SK-N-SH (cell line): ENCODE measurements around the gene NREP. TPM values are rescaled to one million over a fixed set of nuclear protein-coding genes. Genes with fewer than 3 reads are reported as not detected.

Experiments
- CTCF ChIA-PET: fragments of 300-600, 350-600 bp; formaldehyde crosslinking; extraction: SDS; loops from one replicate; lab custom pipeline; 2021; lab: Yijun Ruan, JAX
- POLR2A ChIA-PET: fragments of 350-600 bp; sonication (Branson Sonifier 250); formaldehyde crosslinking; extraction: SDS; loops from one replicate; lab custom pipeline; 2020; ENCODE audit warnings: antibody characterized with exemption, inconsistent platforms; lab: Yijun Ruan, JAX
- DNase-seq: peaks from one replicate; pipeline ENCODE4 v3.0.0; 2012
- H2AFZ ChIP-seq: fragments of 200-600 bp; sonication (generic); 2 replicates; pipeline ENCODE4 v1.8.1; 2016; ENCODE audit warnings: antibody characterized with exemption, mild to moderate bottlenecking, low read depth
- H3F3A ChIP-seq: fragments of 200-600 bp; sonication (generic); replicated peaks from 2 replicates; pipeline ENCODE3; 2016; ENCODE audit warnings: antibody characterized with exemption, mild to moderate bottlenecking; ENCODE audit not compliant: insufficient read depth
- H3K27ac ChIP-seq, 2 experiments: fragments of 200-500 bp in 1 of 2; fragments of 200-600 bp in 1 of 2; sonication (Bioruptor generic) in 1 of 2; sonication (generic), shearing (Covaris generic) in 1 of 2; 2 replicates each; pipeline versions ENCODE4 v1.5.1 to v1.6.1; 2014 to 2016; ENCODE audit warnings: low read depth in 2 of 2, inconsistent platforms in 1 of 2, low read length in 1 of 2, mild to moderate bottlenecking in 1 of 2, mixed read lengths in 1 of 2
- H3K27me3 ChIP-seq: fragments of 200-600 bp; sonication (generic), shearing (Covaris generic); 2 replicates; pipeline ENCODE4 v1.6.1; 2016; ENCODE audit warnings: mixed run types; ENCODE audit not compliant: insufficient read depth
- H3K36me3 ChIP-seq, 2 experiments: fragments of 200-500 bp in 1 of 2; fragments of 200-600 bp in 1 of 2; sonication (Bioruptor generic) in 1 of 2; sonication (generic) in 1 of 2; replicated peaks in 1 of 2; 2 replicates each; pipeline versions ENCODE3 to v1.5.1; 2014 to 2016; ENCODE audit warnings: low read length in 1 of 2, mild to moderate bottlenecking in 1 of 2; ENCODE audit not compliant: insufficient read depth in 2 of 2, control insufficient read depth in 1 of 2
- H3K4me1 ChIP-seq, 2 experiments: fragments of 200-500 bp in 1 of 2; fragments of 200-600 bp in 1 of 2; sonication (Bioruptor generic) in 1 of 2; sonication (generic), shearing (Covaris generic) in 1 of 2; 2 replicates each; pipeline versions ENCODE4 v1.5.1 to v1.6.1; 2014 to 2016; ENCODE audit warnings: low read depth in 1 of 2, low read length in 1 of 2, mixed run types in 1 of 2; ENCODE audit not compliant: insufficient read depth in 2 of 2, control insufficient read depth in 1 of 2
- H3K4me2 ChIP-seq: fragments of 200-600 bp; sonication (generic), shearing (Covaris generic); 2 replicates; pipeline ENCODE4 v1.6.1; 2017; ENCODE audit warnings: mixed run types
- H3K4me3 ChIP-seq, 2 experiments: fragments of 200-500 bp in 1 of 2; fragments of 200-600 bp in 1 of 2; sonication (Bioruptor generic) in 1 of 2; sonication (generic), shearing (Covaris generic) in 1 of 2; 2 replicates each; pipeline versions ENCODE4 v1.5.1 to v1.8.1; 2014 to 2016; ENCODE audit warnings: low read depth in 2 of 2, inconsistent platforms in 1 of 2, low read length in 1 of 2, mild to moderate bottlenecking in 1 of 2, mixed read lengths in 1 of 2, moderate library complexity in 1 of 2
- H3K79me2 ChIP-seq: fragments of 200-600 bp; sonication (generic); 2 replicates; pipeline ENCODE4 v1.8.1; 2017; ENCODE audit warnings: mild to moderate bottlenecking; ENCODE audit not compliant: insufficient read depth
- H3K9ac ChIP-seq: fragments of 200-600 bp; sonication (generic); 2 replicates; pipeline ENCODE4 v1.6.1; 2017; ENCODE audit warnings: mixed run types
- H3K9me2 ChIP-seq: fragments of 200-600 bp; sonication (generic); 2 replicates; pipeline ENCODE4 v1.6.1; 2017; ENCODE audit warnings: mixed run types
- H3K9me3 ChIP-seq: fragments of 200-600 bp; sonication (generic); 2 replicates; pipeline ENCODE4 v1.6.1; 2017; ENCODE audit warnings: mixed run types, mild to moderate bottlenecking, moderate library complexity
- H4K20me1 ChIP-seq: fragments of 200-600 bp; sonication (generic); 2 replicates; pipeline ENCODE4 v1.6.1; 2017; ENCODE audit warnings: mild to moderate bottlenecking, mixed run types; ENCODE audit not compliant: insufficient read depth
- ELF1 ChIP-seq: IDR thresholded peaks from 2 replicates; pipeline ENCODE4 v1.4.0; 2012
- IRF3 ChIP-seq: fragments of 150-350 bp; IDR thresholded peaks from 2 replicates; pipeline ENCODE4 v1.6.1; 2016; ENCODE audit warnings: mild to moderate bottlenecking, low read depth, low read length
- JUND ChIP-seq: IDR thresholded peaks from 2 replicates; pipeline ENCODE4 v1.4.0; 2012
- NFIC ChIP-seq: IDR thresholded peaks from 2 replicates; pipeline ENCODE4 v1.4.0; 2012; ENCODE audit warnings: borderline replicate concordance
- RCOR1 ChIP-seq: fragments of 150-350 bp; IDR thresholded peaks from 2 replicates; pipeline ENCODE4 v1.6.1; 2017; ENCODE audit warnings: antibody characterized with exemption, low read length
- REST ChIP-seq: IDR thresholded peaks from 2 replicates; pipeline ENCODE4 v1.6.1; 2012; ENCODE audit warnings: mild to moderate bottlenecking, low read depth, low read length, moderate library complexity
- SIN3A ChIP-seq: IDR thresholded peaks from 2 replicates; pipeline ENCODE4 v1.6.1; 2012; ENCODE audit warnings: low read depth, mild to moderate bottlenecking, low read length, moderate library complexity, borderline replicate concordance
- USF2 ChIP-seq: fragments of 150-350 bp; IDR thresholded peaks from 2 replicates; pipeline ENCODE4 v1.6.1; 2017; ENCODE audit warnings: antibody characterized with exemption, low read length, low read depth, borderline replicate concordance
- YY1 ChIP-seq: IDR thresholded peaks from 2 replicates; pipeline ENCODE4 v1.4.0; 2012; ENCODE audit warnings: low read depth, mild to moderate bottlenecking
- ZBTB33 ChIP-seq: IDR thresholded peaks from 2 replicates; pipeline ENCODE4 v1.4.0; 2012; ENCODE audit warnings: low read depth, borderline replicate concordance
- WGBS: methylation state at CpG from one replicate; pipeline ENCODE4 v1.1.6; 2017; ENCODE audit warnings: low lambda C conversion rate; 5-methylcytosine and 5-hydroxymethylcytosine counted together
- polyA plus RNA-seq, 3 experiments: library from polyadenylated mRNA; depleted of rRNA; stranded (reverse); fragments of >200 nt; gene quantifications; 2 replicates each; pipeline ENCODE4 v1.2.3, GENCODE V29; 2012

NREP gene
- polyA plus RNA-seq, 1 of the 3 experiments (the other 2 are of a cell fraction), result 94.4 TPM

GRCh38 chr5:111699976-111700375, 57.0 kb downstream of the NREP start:
- H2AFZ ChIP-seq, result no peak overlapping the region
- CTCF ChIA-PET, result no interaction called here
- no peak for DNase-seq

GRCh38 chr5:111699324-111699723, 57.7 kb downstream of the NREP start:
- H2AFZ ChIP-seq, result no peak overlapping the region
- 78% methylated on average over 1 of the region's 1 CpG for WGBS
- H3K27ac ChIP-seq, result no peak overlapping the region
- no peak overlapping the region for H3K4me3 ChIP-seq
- H3K9ac ChIP-seq, result no peak overlapping the region
- no peaks in the 10 kb centered on the region for H3K36me3 ChIP-seq
- H3K9me2 ChIP-seq, result no peaks in the 10 kb centered on the region
- H3K79me2 ChIP-seq, result no peaks in the 10 kb centered on the region
- no peaks in the 10 kb centered on the region for H3K9me3 ChIP-seq
- H4K20me1 ChIP-seq, result no peaks in the 10 kb centered on the region
- DNase-seq, result no peak
- H3K4me1 ChIP-seq, result peaks cover 0 to 2% of the 10 kb centered on the region in 2 experiments; a peak in 2 of 4 replicates
- no peak for TF ChIP-seq USF2
- no peak for TF ChIP-seq NFIC
- no peak for TF ChIP-seq SIN3A
- TF ChIP-seq ZBTB33, result no peak
- TF ChIP-seq YY1, result no peak
- no peak for TF ChIP-seq REST
- no peak for TF ChIP-seq ELF1
- no peaks in the 10 kb centered on the region for H3K27me3 ChIP-seq
- H3K4me2 ChIP-seq, result no peak overlapping the region
- ChIA-PET POLR2A (no interaction called here), CTCF (interaction anchor here (1.0 to 1.4 kb wide), 2 partner anchors 21 to 168 kb away, joined by 3 read pairs; no protein-coding TSS in a partner anchor)
- H3F3A ChIP-seq, result no peaks in the 10 kb centered on the region

More at GRCh38 chr5:111699976-111700375, 57.0 kb downstream of the NREP start:
- Histone ChIP-seq H3F3A (no peaks in the 10 kb centered on the region), H3K9me2 (no peaks in the 10 kb centered on the region), H3K27ac (no peak overlapping the region), H3K9me3 (no peaks in the 10 kb centered on the region), H4K20me1 (no peaks in the 10 kb centered on the region), H3K9ac (no peak overlapping the region), H3K79me2 (no peaks in the 10 kb centered on the region), H3K4me3 (no peak overlapping the region), H3K4me2 (no peak overlapping the region), H3K4me1 (peaks cover 0 to 2% of the 10 kb centered on the region in 2 experiments; a peak in 2 of 4 replicates), H3K27me3 (no peaks in the 10 kb centered on the region), H3K36me3 (no peaks in the 10 kb centered on the region)
- no peak for TF ChIP-seq JUND
- TF ChIP-seq USF2, result no peak
- TF ChIP-seq IRF3, result no peak
- TF ChIP-seq RCOR1, result no peak
- WGBS, result 86% methylated on average over 4 of the region's 6 CpGs
- POLR2A ChIA-PET, result no interaction called here
